Astrocyte of the hippocampus (primary cell): ENCODE measurements around the gene SNAP91.
"Not testable (repeated sequence)": the region's sequence is repeated elsewhere in the genome, so short reads cannot be mapped to it uniquely, and the experiment has no call there.

ENCODE experiments used
- DNase-seq: peaks from one replicate; pipeline ENCODE4 v3.0.0; 2011; ENCODE audit warnings: low read depth, low spot score

Gene SNAP91

GRCh38 chr6:83633149-83633548, 75.8 kb downstream of the SNAP91 start:
- no peak for DNase-seq

GRCh38 chr6:83629908-83630307, 79.0 kb downstream of the SNAP91 start:
- not testable (repeated sequence) for DNase-seq

GRCh38 chr6:83615025-83615999, 93.6 kb downstream of the SNAP91 start:
- DNase-seq, result peak; percentile 48

GRCh38 chr6:83613378-83613777, 95.5 kb downstream of the SNAP91 start:
- no peak for DNase-seq

GRCh38 chr6:83609248-83609647, 99.7 kb downstream of the SNAP91 start:
- DNase-seq, result no peak

- no peak for DNase-seq
Observed at GRCh38 chr6:83605517-83605916, 103.4 kb downstream of the SNAP91 start.

GRCh38 chr6:83603551-83603950, 105.3 kb downstream of the SNAP91 start:
- DNase-seq, result no peak

GRCh38 chr6:83601119-83601518, 107.8 kb downstream of the SNAP91 start:
- no peak for DNase-seq

GRCh38 chr6:83600459-83600858, 108.4 kb downstream of the SNAP91 start:
- no peak for DNase-seq

- no peak for DNase-seq
Observed at GRCh38 chr6:83597511-83597910, 111.4 kb downstream of the SNAP91 start.

- no peak for DNase-seq
Observed at GRCh38 chr6:83597051-83597450, 111.8 kb downstream of the SNAP91 start.

GRCh38 chr6:83594941-83595340, 114.0 kb downstream of the SNAP91 start:
- no peak for DNase-seq

- DNase-seq, result no peak
Observed at GRCh38 chr6:83593395-83593785, 115.5 kb downstream of the SNAP91 start.

GRCh38 chr6:83592770-83593394, 116.0 kb downstream of the SNAP91 start:
- no peak for DNase-seq

GRCh38 chr6:83590416-83590815, 118.5 kb downstream of the SNAP91 start:
- DNase-seq, result no peak

GRCh38 chr6:83589076-83589475, 119.8 kb downstream of the SNAP91 start:
- DNase-seq, result no peak

GRCh38 chr6:83578057-83578456, 130.8 kb downstream of the SNAP91 start:
- no peak for DNase-seq

- DNase-seq, result no peak
Observed at GRCh38 chr6:83574783-83575182, 134.1 kb downstream of the SNAP91 start.

- not testable (repeated sequence) for DNase-seq
Observed at GRCh38 chr6:83571663-83572185, 137.2 kb downstream of the SNAP91 start.

GRCh38 chr6:83558975-83559374, 149.9 kb downstream of the SNAP91 start:
- DNase-seq, result no peak

GRCh38 chr6:83556871-83557270, 152.0 kb downstream of the SNAP91 start:
- no peak for DNase-seq

GRCh38 chr6:83551748-83552147, 157.2 kb downstream of the SNAP91 start:
- not testable (repeated sequence) for DNase-seq

- DNase-seq, result not testable (repeated sequence)
Observed at GRCh38 chr6:83550482-83550881, 158.4 kb downstream of the SNAP91 start.
